HG02970 (cell line): ENCODE results near the gene PGPEP1.
A peak's percentile ranks its signal among the peaks of the same experiment; 100 is the strongest.

ENCODE experiments used
- ATAC-seq: cut with Tn5 transposase; IDR thresholded peaks from one replicate; pipeline ENCODE4 v1.9.1; 2021; ENCODE audit warnings: mild to moderate bottlenecking, moderate library complexity, moderate number of reproducible peaks; ENCODE audit not compliant: unreplicated experiment, low FRiP score

The PGPEP1 gene, protein sequence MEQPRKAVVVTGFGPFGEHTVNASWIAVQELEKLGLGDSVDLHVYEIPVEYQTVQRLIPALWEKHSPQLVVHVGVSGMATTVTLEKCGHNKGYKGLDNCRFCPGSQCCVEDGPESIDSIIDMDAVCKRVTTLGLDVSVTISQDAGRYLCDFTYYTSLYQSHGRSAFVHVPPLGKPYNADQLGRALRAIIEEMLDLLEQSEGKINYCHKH

DNA sequence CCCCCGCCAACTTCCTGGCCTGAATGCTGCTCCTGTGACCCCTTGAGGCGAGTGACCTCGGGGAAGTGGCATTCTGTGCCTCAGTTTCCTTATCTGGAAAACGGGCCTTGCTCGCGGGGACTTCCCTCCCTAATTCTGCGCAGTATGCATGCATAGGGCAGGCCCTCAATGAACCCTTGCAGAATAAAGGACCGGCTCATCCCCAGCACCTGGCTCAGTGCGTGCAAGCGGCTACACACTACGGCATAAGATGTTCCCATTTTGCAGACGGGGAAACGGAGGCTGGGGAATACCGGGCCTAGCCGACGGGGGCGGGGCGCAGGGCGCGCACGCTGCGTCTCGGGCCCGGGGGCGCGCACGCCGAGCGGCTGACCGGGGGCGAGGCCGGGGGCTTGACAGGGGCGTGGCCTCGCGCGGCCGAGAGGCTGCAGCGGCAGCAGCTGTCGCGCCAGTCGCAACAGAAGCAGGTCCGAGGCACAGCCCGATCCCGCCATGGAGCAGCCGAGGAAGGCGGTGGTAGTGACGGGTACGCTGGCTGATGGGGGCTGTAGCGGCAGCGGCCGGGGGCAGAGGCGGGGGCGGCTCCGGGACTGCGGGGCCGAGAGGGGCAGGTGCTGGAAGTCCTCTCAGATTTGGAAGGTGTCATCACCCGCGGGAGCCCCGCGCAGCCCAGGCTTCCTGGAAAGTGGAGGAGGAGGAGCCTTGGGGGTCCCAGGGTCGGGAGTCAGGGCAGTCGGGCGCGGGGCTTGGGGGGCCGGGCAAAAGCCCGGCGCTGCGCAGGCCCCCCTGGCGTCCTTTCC lies at the start of gene PGPEP1:
TSS of gene PGPEP1 (plus strand) at position 409 of the 800 bp plus-strand sequence. CDS start at position 493, 84 bp downstream.
- peak; percentile 48 for ATAC-seq

DNA sequence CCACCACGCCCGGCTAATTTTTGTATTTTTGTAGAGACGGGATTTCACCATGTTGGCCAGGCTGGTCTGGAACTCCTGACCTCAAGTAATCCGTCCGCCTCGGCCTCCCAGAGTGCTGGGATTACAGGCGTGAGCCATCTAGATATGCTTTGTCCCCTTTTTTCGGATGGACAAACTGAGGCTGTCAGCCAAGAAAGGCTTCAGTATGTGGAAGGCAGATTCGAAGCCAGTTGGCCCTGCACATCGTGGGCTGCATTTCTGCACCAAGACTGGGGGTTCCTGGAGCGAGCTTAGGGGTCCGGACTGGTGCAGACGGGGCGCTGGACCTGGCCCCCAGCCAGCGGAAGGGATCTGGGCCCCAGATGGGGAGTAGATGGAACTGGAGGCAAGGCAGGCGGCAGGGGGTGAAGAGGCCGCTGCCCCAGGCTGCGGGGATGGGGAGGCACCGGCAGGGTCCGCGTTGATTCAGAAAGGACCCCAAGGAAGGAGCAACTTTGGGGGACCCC lies 49.3 kb upstream of the PGPEP1 start:
- ATAC-seq: no peak

DNA sequence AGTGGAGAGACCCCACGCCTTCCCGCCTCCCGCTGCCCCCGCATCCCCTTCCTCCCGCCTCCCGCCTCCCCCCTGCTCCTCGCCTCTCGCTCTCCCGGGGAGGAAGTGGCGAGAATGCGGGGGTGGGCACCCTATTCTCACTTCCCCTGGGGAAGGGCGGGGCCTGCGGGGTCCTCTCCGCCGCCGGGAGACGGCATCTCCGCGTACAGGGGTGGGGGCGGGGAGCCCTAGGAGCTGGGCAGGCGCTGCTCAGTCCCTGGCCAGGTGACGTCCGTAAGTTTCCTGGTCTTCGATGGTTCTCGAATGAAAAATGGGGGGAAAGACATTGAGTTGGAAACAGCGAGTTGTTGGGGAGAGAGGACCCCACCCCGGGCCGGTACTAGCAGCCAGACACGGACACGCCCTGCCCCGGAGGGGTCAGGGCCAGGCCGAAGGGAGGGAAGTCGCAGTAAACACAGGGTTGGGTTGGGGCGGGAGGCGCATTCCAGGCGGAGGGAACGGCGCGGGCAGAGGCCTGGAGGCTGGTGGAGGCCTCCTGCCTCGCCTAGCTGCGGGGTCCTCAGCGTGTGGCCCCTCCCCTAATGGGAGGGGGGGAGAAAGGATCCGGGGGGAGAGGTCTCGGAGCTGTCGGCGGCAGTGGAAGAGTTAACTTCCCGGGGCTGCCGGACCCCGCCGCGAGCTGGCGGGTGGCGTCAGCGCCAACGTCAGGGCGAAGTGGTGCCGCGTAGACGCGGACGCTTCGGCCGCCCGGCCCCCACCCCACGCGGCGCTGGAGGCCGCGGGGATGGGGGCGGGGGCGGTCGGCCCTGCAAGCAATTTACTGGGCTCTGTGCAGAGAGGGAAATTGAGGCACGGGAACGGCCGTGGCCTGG lies 48.6 kb upstream of the PGPEP1 start:
- peak; percentile 40 for ATAC-seq

DNA sequence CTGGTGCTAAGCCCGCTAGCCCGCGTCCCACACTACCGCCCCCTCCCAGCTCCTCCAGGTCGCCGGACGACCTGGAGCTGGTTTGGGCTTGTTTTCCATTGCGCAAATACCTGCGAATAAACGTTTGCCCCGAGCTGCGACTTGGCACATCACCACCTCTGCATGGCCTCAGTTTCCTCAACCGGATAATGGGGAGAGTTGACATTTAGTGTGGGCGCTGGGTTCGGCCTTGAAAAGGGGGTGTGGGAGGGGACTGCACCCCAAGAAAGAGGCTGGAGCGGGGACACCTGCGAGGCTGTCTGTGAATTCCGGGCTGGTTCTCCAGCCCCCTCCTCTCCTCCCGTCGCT lies 48.0 kb upstream of the PGPEP1 start:
- ATAC-seq: peak; percentile 20

DNA sequence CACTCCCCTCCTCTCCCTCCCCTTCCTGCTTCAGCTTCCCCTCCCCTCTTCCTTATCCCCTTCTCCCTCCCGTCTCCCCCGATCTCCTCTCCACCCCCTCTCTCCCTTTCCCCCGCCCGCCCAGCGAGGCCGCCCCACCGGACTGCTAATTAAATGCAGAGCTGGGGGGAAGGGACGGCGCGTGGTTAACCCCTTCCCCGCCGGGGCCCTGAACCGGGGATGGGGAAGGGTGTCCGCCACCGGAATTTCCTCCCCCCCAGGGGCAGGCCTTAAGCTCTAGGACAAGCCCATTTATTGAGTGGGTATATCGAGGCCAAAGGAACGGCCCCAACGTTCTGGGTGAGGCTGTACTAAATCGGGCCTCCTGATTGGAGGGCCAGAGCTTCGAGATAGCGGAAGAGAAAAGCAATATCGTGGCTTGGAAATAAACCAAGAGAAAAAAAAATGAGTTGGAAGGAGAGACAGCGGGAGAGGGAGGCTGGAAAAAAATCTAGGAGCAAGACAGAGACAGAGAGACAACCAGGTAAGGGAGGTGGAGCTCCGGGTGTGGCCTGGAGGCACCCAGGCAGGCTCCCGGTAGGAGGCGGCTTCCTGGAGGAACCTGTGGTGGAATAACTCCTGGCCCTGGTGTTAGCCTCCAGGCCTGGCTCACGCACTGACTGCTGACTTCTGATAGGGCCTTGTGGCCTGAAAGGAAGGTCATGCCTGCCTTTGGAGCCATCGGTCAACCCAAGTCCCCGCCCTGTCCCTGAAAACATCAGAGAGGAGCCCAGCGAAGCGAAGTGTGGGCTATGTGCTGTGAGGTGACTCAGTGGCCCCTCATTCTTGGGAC lies 47.4 kb upstream of the PGPEP1 start:
- ATAC-seq: no peak

DNA sequence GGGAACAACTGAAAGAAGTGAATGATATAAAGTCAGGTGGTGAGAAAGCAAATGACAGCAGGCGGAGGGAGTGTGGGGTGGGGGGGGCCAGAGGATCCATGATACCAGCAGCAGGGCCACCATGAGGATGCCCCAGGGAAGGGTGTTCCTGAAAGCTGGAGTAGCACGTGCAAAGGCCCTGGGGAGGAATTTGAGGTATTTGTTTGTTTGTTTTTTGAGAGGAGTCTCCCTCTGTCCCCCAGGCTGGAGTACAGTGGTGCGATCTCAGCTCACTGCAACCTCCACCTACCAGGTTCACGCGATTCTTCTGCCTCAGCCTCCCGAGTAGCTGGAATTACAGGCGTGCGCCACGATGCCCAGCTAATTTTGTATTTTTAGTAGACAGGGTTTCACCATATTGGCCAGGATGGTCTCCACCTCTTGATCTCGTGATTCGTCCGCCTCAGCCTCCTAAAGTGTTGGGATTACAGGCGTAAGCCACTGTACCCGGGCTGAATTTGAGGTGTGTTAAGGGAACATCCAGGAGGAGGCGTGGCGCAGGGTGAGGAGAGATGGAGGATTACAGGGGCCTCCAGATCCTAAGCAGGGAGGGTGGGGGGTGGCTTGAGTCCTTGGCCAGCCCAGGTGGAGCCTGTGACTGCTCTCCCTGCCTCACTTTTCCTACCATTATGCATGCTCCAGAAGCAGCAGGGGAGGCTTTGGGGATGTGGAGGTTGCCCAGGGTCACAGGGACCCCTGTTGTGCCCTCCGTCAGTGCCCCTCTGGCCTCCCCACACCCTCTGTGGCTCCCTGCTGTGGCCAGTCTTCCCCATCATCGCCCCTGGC lies 46.5 kb upstream of the PGPEP1 start:
- ATAC-seq: no peak

DNA sequence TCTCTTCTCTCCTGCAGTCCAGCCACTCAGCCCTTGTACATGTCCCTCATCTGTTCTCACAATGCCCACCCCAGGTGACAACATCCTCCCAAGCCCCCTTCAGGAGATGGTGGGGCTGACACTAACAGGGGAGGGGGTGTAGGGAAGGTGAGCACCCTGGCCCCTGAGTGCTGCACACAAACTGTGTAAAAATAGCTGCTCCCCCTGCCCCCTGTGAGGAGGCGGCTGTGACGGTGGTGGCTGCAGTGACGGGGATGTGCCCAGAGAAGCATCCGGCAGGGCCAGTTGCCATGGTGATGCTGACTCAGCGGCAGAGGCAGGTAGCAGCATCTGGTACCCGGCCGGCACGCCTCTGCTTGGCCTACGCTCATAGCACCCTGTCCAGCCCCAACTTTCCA lies 45.9 kb upstream of the PGPEP1 start:
- no peak for ATAC-seq

DNA sequence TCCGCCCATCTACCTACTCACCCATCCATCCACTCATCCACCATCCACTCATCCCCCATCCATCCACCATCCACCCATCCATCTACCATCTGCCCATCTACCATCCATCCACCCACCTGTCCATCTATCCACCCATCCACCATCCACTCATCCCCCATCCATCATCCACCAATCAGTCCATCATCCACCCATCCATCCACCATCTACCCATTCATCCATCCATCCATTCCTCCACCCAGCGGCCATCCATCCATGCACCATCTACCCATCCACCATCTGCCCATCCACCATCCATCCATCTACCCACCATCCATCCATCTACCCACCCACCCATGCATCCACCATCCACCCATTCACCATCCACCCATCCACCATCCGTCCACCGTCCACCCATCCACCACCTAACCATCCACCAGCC lies 45.4 kb upstream of the PGPEP1 start:
- ATAC-seq: no peak

DNA sequence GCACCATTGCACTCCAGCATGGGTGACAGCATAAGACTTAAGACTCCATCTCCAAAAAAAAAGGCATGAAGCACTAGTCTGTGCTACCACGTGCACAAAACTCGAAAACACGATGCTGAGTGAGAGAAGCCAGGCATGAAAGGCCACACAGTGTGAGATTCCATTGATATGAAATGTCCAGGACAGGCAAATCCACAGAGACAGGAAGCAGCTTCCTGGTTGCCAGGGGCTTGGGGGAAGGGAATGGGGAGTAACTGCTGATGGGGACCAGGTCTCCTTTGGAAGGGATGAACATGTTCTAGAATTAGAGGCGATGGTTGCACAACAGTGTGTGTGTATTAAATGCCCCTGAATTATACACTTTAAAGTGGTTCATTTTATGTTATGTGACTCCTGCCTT lies 43.1 kb upstream of the PGPEP1 start:
- no peak for ATAC-seq

DNA sequence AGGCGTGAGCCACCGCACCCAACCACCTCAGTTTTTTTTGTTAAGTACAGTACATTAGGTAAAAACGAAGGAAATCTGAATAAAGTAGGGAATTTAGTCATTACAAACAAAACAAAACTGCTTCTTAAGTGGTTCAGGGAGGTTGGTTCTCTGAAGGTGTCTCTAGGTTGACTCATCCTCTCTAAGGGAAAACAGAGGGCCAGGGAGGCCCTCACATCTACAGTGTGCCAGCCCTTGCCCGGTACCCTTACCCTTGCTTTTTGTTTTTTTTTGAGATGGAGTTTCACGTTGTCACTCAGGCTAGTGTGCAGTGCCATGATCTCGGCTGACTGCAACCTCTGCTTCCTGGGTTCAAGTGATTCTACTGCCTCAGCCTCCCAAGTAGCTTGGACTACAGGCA lies 41.8 kb upstream of the PGPEP1 start:
- no peak for ATAC-seq

DNA sequence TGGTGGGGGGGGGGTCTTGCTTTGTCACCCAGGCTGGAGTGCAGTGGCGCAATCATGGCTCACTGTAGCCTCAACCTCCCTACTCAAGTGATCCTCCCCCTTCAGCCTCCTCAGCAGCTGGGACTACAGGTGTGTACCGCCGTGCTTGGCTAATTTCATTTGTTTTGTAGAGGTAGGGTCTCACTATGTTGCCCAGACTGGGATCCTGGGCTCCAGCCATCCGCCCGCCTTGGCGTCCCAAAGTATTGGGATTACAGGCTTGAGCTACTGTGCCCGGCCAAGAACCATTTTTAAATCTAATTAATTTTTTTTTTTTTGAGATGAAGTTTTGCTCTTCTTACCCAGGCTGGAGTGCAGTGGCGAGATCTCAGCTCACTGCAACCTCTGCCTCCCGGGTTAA lies 40.7 kb upstream of the PGPEP1 start:
- no peak for ATAC-seq

DNA sequence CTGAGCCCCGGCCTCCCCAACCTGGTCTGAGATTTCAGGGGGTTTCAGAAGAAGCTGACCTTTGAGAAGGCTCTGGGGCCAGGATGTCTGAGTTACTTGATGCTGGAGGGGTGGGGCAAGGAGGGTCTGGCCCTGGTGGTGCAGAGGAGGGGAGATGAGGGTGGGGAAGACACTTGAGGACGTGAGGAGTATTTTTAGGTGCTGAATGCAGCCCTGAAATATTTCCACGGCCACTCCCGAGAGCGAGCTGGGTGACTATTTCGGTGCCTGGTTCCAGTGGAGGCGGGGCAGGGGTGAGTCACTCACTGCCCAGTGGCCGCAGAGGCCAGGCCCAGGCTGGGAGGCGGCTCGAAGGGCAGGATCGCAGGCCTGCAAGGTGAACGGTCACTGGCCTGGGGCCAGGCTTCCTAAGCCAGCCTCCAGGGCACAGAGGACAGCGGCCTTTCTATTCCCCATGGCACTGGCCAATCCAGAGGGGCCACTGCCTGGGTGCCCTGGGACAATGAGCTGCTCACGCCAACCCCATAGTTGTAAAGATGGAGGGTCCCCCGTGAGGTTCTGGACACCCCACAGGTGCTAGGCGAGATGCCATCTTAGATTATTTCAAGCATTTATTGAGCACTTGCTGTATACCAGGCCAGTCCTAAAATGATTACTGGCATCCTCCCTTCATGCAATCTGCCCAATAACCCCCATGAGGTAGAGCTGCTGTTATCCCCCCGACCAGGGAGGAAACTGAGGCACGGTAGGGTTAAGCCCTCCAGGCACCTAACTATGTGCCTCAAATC lies 39.3 kb upstream of the PGPEP1 start:
- no peak for ATAC-seq

DNA sequence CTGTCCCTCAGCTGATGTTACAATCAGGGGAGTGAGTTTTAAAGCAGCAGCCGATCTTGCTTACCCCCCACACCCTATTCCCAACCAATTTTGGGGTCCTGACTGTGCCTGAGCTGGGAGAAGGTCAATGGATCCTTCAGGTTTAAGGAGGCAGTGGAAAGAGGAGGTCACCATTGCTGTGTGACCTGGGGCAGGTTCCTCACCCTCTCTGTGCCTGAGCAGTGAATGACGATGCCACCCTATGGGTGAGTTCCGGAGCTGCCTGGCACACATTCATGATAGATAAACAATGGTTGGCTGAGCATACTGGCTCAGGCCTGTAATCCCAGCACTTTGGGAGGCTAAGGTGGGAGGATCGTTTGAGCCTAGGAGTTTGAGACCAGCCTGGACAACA lies 38.7 kb upstream of the PGPEP1 start:
- ATAC-seq: no peak

DNA sequence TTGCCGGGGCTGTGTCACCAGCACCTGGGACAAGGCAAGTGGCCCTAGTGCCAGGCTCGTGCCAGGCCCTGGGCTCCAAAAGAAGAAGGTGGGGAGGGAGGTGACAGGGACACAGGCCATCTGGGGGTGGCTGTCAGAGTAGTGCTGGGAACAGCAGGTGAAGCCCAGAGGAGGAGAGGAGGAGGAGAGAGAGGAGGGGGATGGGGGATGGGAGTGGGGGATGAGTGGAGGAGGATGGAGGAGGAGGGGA lies 36.3 kb upstream of the PGPEP1 start:
- no peak for ATAC-seq

DNA sequence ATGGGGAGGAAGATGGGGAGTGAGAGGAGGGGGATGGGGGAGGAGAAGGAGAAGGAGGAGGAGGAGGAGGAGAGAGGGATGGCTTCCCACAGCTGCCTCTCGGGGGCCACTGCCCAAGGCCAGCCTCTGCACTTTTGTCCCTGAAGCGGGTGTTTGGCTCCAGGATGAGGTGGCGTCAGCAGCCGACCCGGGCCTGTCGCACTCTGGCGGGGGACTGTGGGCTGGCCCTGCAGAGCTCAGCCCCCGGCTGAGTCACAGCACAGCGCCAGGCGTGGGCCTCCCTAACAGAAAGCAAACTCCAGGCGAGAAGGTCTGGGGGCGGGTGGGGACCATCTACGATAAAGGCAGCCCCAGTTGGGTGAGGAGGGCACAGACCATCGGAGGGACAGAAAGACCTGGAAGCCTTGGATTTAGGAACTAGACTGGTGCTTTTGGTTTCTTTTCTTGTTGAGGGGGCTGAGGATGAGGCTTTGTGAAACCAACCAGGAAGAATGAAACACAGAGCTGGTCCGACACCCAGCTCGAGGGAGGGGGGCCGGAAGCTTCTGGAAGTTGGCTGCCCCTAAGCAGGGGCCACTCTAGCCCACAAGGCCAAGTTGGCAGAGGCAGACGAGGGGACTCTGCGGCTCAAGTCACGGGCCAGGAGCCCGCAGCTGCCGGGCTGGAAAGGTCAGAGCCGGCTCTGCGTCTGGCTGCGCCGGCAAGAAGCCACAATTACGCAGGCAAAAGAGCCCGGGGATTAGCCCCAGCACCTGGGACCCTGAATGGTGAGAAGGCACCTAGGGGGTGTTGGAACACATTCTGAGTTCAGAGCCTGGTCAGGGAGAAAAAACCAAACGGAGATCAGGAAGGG lies 35.7 kb upstream of the PGPEP1 start:
- ATAC-seq: no peak

DNA sequence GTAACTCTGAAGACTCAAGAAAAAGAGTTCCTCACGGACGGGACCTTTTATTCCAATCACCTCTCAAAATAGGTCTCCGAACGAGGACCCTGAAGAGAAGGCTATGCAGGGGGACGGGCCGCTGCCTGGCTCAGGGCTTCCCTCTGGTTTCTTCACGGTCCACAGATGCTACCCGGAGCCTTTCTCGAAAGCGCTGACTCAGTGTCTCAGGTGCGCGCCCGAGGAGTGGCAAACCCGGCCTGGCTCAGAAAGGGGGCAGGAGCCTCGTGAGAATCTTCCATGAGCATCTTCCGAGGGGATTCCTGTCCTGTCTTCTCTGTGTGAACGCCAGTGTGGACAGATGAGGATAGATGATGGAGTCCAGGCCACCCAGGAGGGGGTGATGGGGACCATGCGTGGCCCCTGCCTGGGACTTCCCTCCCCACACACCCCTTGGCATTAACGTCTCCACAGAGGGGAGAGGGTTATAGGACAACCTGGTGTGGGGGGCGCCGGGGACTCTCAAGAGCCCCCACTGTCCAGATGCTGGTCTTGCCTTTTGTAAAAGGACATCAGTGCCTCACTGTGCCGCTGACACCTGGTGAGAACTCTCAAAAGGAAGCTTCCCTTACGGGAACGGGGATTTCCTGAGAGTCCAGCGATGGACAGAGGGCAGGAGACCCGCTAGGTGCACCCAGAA lies 34.0 kb upstream of the PGPEP1 start:
- no peak for ATAC-seq

DNA sequence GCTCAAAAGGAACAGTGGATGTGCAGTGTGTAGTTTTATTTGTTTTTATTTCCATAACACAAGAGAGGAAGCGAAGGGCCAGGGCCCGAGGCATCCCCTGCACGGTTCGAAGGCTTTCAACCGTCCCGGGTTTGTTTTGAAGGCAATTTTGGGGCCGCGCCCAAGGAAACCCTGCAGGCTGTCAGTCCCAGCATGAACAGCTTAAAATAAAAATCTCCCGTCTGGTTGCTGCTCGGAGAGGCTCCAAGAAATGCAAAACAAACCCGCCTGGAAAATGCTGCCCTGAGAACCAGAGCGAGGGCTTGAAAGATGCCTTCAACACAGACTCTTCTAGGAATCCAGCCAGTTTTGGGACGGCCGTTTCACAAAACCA lies 33.5 kb upstream of the PGPEP1 start:
- no peak for ATAC-seq

DNA sequence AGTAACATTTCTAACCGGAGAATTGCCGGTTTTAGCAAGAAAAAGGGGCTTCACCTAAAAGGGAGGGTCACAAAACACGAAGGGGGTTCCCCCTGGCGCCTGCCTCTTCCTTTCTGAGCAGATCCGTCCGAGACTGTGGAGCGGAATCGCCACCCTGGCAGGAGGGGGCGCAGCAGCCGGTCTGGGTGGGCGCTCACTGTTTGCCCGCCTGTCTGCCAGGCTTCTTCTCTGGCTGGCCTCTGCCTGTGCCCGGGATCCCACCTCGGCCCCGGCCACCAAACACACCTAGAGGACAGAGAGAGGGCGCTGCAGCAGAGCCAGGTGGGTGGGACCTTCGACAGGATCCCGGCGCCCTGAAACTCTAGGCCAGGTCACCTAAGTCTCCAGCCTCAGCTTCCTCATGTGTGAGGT lies 33.1 kb upstream of the PGPEP1 start:
- no peak for ATAC-seq
